Hematopoietic multipotent progenitor cell treated with erythropoietin and hydrocortisone succinate and interleukin-3 and kit ligand, for 8 days (in vitro differentiated cells): ENCODE measurements around the gene DPYSL3.
"Not testable (repeated sequence)": the region's sequence is repeated elsewhere in the genome, so short reads cannot be mapped to it uniquely, and the experiment has no call there.

Experiments used
- DNase-seq: peaks from one replicate; pipeline ENCODE4 v3.0.0-alpha.2; 2015

Gene DPYSL3

GRCh38 chr5:147509710-147510651, at the start of gene DPYSL3:
TSS of gene DPYSL3 (minus strand) at chr5:147510068. CDS start at chr5:147509858, 210 bp downstream.
- peak; percentile 5 for DNase-seq

GRCh38 chr5:147558826-147559225, 49.0 kb upstream of the DPYSL3 start:
- peak; percentile 39 for DNase-seq

- DNase-seq: no peak
These were observed 48.2 kb upstream of the DPYSL3 start for GRCh38 chr5:147557876-147558745.

- DNase-seq: no peak
These were observed 45.3 kb upstream of the DPYSL3 start for GRCh38 chr5:147555176-147555575.

- DNase-seq: no peak
These were observed 44.5 kb upstream of the DPYSL3 start for GRCh38 chr5:147554261-147554817.

GRCh38 chr5:147553817-147554216, 43.9 kb upstream of the DPYSL3 start:
- DNase-seq: not testable (repeated sequence)

GRCh38 chr5:147552897-147553296, 43.0 kb upstream of the DPYSL3 start:
- no peak for DNase-seq

- no peak for DNase-seq
These were observed 41.8 kb upstream of the DPYSL3 start for GRCh38 chr5:147551677-147552076.

GRCh38 chr5:147547730-147548129, 37.9 kb upstream of the DPYSL3 start:
- no peak for DNase-seq

- DNase-seq: no peak
These were observed 34.7 kb upstream of the DPYSL3 start for GRCh38 chr5:147544556-147544955.

- no peak for DNase-seq
These were observed 29.2 kb upstream of the DPYSL3 start for GRCh38 chr5:147539053-147539452.

- DNase-seq: no peak
These were observed 28.4 kb upstream of the DPYSL3 start for GRCh38 chr5:147538236-147538635.

- DNase-seq: no peak
These were observed 24.5 kb upstream of the DPYSL3 start for GRCh38 chr5:147534172-147534951.

- no peak for DNase-seq
These were observed 22.3 kb upstream of the DPYSL3 start for GRCh38 chr5:147532156-147532555.

- DNase-seq: no peak
These were observed 20.9 kb upstream of the DPYSL3 start for GRCh38 chr5:147530530-147531389.

- DNase-seq: no peak
These were observed 13.2 kb upstream of the DPYSL3 start for GRCh38 chr5:147523069-147523468.

- no peak for DNase-seq
These were observed 12.6 kb upstream of the DPYSL3 start for GRCh38 chr5:147522435-147522834.

GRCh38 chr5:147520450-147520849, 10.6 kb upstream of the DPYSL3 start:
- no peak for DNase-seq

GRCh38 chr5:147519380-147519779, 9.5 kb upstream of the DPYSL3 start:
- DNase-seq: no peak

GRCh38 chr5:147517383-147517782, 7.5 kb upstream of the DPYSL3 start:
- DNase-seq: no peak

GRCh38 chr5:147515269-147515668, 5.4 kb upstream of the DPYSL3 start:
- no peak for DNase-seq
